NCI-H345 treated with DMSO at 0.1 percent for 48 hours (cell line): ENCODE data around the gene EPHA3.

ENCODE experiments used
- DNase-seq: peaks from one replicate; lab custom pipeline; 2025; ENCODE audit not compliant: unreplicated experiment; lab: John Stamatoyannopoulos, UW

EPHA3 gene

DNA sequence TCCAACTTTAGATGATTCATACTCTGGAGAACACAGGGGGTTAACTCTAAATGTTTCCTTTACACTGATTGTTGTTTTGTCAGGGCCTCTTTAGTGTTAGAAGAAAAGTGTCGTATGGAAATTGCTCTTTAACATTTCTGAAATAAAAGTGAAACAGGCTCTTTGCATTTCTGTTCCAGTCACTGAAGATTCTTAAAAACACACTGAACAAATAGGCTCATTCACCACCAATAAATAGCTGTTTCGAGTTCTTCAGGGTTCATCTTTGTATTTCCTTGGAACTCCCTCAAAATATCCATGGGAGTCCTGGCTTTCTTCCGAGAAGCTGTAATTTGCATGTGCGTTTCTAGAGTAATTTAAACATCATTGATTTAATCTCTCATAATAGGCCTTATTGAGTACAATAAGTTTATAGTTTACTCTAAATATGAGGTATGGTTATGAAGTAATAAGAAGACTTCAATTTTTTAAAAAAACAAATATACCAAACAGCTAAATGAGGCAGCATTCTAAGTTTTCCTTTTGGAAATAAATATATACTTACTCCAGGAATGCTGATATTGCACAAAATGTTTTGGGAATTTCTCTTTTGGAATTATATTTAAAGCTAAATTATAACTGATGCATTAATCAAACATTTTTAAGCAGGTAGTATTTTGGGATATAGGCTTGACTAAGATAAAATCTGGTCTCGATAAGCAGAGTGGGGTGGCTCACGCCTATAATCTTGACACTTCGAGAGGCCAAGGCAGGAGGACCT is 327.4 kb downstream of the EPHA3 start:
- DNase-seq = no peak

- DNase-seq = no peak
Observed at GRCh38 chr3:89436846-89437245, 329.4 kb downstream of the EPHA3 start.

DNA sequence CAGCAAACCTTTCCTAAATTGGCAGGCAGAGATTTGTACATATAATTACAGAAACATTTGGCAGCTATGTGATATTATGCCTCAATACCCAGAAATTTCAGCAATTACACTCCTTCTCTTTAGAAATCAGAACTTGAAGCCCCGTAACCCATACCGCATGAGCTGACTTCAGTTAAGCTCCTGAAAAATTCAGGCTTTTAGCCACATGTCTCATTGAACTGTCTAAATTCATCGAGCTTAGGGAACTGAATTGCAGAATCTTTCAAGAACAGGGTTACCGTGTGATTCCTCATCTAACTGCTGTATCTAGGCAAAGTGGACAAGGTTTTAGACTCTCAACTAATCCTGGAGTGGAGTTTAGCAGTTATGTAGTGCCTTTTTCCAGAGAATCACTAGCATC is 333.0 kb downstream of the EPHA3 start:
- DNase-seq = no peak

GRCh38 chr3:89441141-89441540 is 333.7 kb downstream of the EPHA3 start:
- DNase-seq = no peak

- DNase-seq = no peak
Observed at GRCh38 chr3:89446593-89446992, 339.2 kb downstream of the EPHA3 start.

- DNase-seq = no peak
Observed at GRCh38 chr3:89447243-89447642, 339.8 kb downstream of the EPHA3 start.

- DNase-seq = no peak
Observed at GRCh38 chr3:89449086-89449485, 341.7 kb downstream of the EPHA3 start.

DNA sequence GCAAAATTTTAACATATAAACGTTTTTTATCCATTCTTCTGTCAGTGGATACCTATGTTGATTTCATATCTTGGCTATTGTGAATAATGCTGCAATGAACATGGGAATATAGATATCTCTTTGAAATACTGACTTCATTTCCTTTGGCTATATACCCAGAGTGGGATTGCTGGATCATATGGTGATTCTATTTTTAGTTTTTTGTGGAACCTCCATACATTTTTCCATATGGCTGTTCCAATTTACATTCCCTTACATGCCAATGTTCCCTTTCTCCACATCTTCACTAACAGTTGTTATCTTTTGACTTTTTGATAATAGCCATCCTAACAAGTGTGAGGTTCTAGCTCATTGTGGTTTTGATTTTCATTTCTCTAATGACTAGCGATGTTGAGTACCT is 344.6 kb downstream of the EPHA3 start:
- DNase-seq = no peak

DNA sequence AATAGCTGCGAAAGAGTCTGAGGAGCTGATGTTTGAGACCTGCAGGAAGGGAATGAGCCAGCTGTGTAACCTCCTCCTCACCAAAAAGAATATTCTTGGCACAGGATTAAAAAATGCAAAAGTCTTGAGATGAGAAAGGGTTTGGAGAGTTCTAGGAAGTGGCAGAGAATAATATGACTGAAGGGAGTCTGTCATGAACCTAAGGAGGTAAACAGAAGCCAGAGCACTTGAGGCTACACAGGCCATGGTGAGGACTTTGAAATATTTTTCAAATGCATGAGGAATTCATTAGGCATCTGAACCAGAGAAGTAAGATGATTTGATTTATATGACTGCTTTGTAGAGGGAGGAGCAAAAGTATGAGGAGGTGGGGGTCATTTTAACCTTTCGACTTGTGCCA is 347.8 kb downstream of the EPHA3 start:
- no peak for DNase-seq

DNA sequence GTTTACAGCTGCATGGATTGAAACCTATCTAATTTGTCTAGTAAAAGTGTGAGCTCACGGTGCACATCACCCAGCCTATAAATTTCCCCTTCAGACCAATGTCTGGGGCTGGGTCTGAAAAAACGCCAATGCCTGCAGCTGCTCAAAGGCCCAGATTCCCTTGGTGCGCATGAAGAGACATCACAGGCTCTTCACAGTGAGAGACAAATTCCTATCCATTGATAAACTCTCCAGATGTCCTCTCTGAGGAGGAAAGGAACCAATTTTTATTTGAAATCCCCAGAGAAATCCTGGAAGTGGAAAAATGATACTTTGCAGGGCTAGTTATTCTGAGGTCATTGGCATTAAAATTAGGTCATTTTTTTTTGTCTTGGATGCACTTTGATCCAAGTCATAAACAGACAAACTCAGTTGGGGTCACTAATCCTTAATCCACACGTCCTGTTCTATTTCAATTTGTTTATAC is 360.5 kb downstream of the EPHA3 start:
- no peak for DNase-seq

DNA sequence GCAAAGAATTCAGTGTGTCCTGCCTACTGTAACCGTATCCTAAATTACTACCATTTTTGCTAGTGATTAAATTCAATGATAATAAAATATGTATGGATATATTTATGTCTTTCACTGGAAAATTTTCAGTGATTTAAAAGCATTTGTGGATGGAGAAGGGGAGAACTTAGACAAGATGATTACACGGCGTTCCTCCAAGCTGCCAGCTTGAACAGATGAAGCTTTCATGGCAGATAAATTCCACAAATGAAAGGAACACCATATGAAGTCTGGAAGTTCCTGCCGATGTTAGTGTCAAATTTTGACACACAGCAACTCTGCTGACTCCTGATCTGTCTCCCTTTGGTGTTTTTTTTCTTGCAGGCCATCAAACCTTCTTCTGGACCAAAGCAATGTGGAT is 364.7 kb downstream of the EPHA3 start:
- no peak for DNase-seq

DNA sequence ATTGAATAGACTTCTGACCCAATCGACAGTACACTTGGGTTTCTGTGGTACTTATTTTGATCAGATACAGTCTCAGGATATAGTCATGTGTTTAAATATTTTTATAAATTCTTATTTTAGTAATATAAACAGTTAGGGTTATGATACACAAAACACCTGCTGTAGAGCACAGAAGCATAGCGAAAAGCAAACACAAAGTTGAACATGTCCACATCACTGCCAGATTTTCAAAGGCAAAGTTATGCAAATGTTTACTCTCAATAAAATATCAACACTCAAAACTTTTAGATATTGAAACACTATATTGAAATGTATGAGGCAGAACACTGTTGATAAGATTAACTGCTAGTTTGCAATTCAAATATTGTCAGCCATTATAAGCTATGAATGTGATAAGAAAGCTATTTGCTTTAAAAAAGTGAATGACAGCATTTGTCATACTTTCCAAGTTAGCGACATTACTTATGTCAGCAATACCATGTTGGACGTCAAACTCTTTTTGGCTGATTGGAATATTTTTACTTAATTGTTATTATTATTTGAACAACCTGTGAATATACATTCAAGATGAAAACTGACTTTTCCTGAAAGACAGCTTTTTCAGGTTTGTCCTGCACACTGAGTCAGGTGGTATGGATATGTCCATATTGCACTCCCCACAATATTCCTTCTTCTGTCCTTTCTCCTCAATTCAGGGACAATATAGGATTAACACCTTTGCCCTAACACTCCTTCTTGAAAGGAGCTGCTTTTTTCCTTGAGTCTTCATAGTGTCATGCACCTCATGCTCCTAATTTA is 367.1 kb downstream of the EPHA3 start:
- no peak for DNase-seq

DNA sequence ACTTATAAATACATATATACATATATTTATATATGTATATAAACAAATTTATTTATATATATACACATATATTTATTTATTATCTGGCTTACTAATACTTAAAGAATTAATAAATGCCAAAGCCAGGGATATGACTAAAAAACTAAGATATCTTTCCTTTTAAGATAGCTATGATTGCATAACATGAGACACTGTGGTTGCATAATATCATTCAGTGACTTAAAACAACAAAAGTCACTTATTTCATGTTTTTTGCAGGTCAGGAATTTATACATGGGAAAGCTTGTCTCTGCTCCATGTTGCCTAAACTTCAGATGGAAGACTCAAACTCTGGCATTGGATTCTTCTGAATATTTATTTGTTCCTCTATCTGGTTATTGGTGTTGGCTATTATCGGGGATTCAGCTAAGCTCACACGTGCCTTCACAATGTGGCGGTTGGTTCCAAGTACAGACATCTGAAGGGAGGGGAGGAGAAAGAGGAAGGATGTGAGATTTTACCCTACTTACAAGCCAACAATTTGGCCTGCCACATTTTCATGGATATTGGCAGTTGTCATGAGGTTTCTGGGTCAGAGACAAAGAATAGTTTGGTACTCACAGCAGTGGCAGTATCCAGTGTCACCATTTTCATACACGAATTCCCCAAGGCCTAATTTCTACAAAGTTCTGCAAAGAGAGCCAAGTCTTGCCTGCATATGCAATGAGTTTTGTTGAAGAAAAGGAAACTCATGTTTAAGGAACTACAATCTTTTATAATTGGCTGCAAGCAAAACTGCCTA is 381.6 kb downstream of the EPHA3 start:
- DNase-seq = no peak

- no peak for DNase-seq
Observed at GRCh38 chr3:89490129-89490528, 382.7 kb downstream of the EPHA3 start.

DNA sequence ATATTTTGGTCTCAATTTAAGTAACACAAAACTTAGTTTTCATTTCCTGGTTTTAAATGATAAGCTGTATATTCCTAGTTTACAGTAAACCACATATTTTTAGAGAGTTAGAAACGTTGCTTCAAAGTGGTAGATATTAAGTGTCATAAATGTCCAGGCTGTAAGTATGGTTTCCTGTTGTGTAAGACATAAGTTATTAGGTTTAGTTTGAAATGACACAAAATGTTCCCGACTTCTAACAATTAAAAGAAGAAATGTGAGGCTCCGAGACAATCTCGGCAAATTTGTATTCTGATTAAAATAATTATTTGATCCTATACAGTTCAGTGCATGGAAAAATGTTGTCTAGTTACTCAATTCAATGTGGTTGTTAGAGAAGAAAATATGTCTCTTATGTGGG is 387.3 kb downstream of the EPHA3 start:
- DNase-seq = no peak

- no peak for DNase-seq
Observed at GRCh38 chr3:89503891-89504391, 396.5 kb downstream of the EPHA3 start.

DNA sequence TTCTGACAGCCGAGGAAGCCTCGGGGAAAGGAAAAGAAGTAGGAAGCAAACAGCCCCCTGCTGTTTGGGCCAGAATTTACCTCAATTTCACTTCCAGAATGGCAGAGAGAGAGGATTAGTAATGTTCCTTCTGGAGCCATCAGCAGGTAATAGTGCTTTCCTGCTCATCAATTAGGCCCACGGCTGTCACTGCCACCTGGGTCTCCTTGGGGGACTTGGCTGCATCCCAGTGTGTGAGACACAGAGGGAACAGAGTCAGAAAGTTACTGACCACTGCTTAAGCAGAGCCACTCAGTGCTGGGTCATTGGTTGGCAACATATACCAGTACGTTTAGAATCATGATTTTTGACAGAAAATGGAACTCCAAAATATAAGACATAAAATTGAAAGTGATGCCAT is 397.0 kb downstream of the EPHA3 start:
- no peak for DNase-seq

- DNase-seq = no peak
Observed at GRCh38 chr3:89506462-89507103, 399.2 kb downstream of the EPHA3 start.

GRCh38 chr3:89521328-89521727 is 413.9 kb downstream of the EPHA3 start:
- no peak for DNase-seq

DNA sequence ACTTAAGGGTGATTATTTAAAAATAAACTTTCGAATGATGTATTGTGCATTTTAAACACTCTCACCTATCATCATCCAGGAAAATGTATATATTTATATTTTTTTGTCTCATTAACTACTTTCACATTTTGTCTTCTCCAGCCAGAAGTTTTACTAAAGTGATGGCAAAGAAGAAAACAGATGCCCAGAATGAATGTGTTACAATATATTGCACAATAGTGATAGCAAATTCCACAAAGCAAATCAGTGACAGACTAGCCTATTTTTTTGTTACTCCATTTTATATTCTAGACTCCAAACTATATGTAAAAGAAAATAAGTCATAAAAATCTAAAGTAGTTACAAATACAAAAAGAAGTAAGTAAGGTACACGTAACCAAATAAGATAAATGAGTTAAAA is 414.7 kb downstream of the EPHA3 start:
- DNase-seq = no peak

DNA sequence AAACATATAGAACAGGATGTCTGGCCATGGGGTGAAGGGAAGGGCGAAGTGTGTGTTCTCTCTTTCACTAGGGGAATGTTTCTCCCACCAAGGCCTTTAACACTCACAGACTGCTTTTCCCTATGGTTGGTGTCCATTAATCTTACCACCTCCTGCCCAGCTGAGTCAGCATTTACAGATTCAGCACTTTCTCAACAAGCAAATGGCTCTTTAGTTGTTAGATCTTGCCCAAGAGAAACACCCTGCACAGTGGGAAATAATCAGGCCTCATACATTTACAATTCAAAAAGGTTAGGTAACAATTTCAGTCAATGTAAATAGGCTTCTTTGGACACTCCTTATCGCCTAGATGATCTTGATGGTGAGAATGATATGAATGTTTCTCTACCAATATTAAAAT is 418.2 kb downstream of the EPHA3 start:
- DNase-seq = no peak
